Lower leg skin (tissue), 3 donors: ENCODE data around the gene FAF2.

Source experiments
- POLR2A ChIP-seq, 2 donors: fragments of 450-650 bp; IDR thresholded peaks; one replicate each; pipeline ENCODE4 v1.6.1; 2016 to 2017; ENCODE audit warnings: antibody characterized with exemption in 2 of 2, mild to moderate bottlenecking in 1 of 2, moderate library complexity in 1 of 2
- TF ChIP-seq, protein P1 (sequence below), 3 donors: fragments of 450-650 bp; IDR thresholded peaks; one replicate each; pipeline ENCODE4 v1.5.1; 2016; ENCODE audit warnings: antibody characterized with exemption in 3 of 3, mild to moderate bottlenecking in 3 of 3, moderate library complexity in 2 of 3

DNA sequence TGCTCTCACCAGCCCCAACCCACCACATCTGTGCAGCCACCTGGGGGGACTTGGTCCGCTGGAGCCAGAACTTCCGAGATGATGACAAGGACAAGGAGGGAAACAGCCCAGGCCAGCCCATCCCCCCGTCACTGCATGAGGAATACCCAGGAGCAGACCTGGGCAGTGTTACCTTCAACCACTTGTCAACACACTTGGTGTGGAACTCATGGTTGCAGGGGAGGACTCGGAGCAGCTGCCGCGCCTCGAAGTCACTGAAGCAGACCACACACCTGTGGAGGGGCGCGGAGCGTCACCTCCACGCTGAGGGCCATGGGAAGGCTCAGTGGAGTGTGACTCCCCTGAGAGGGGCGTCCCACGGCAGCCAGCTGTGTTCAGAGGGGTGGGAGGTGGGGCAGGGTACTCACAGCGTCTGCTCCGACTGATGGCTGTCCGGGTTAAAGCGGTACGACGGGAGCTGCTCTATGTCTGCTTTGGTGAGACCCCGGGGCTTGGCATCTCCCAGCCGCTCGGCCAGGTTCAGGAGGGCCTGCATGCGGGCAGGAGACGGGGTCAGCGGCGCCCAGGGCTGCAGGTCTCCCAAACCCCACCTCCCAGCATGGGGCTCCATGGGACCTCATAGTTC, 81.0 kb downstream of the FAF2 start:
- TF ChIP-seq, protein P1, sequence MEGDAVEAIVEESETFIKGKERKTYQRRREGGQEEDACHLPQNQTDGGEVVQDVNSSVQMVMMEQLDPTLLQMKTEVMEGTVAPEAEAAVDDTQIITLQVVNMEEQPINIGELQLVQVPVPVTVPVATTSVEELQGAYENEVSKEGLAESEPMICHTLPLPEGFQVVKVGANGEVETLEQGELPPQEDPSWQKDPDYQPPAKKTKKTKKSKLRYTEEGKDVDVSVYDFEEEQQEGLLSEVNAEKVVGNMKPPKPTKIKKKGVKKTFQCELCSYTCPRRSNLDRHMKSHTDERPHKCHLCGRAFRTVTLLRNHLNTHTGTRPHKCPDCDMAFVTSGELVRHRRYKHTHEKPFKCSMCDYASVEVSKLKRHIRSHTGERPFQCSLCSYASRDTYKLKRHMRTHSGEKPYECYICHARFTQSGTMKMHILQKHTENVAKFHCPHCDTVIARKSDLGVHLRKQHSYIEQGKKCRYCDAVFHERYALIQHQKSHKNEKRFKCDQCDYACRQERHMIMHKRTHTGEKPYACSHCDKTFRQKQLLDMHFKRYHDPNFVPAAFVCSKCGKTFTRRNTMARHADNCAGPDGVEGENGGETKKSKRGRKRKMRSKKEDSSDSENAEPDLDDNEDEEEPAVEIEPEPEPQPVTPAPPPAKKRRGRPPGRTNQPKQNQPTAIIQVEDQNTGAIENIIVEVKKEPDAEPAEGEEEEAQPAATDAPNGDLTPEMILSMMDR (IDR thresholded peaks at IDR 0.05): no peak
- TF ChIP-seq POLR2A (IDR thresholded peaks at IDR 0.05): no peak
